ENCODE measurements around the gene MOB4.
A peak's percentile ranks its signal among the peaks of the same experiment; 100 is the strongest.

Gene MOB4

GRCh38 chr2:197591339-197592072 lies 75.6 kb downstream of the MOB4 start:
- no peak for DNase-seq (ENCODE audit: low spot score)

GRCh38 chr2:197596766-197597165 lies 80.9 kb downstream of the MOB4 start:
- no peak for DNase-seq (ENCODE audit: low spot score)

GRCh38 chr2:197597166-197597565 lies 81.3 kb downstream of the MOB4 start:
- DNase-seq (ENCODE audit: low spot score), result no peak

GRCh38 chr2:197598450-197598849 lies 82.6 kb downstream of the MOB4 start:
- DNase-seq (ENCODE audit: low spot score), result no peak

- DNase-seq (ENCODE audit: low spot score), result peak; percentile 47
Measured at GRCh38 chr2:197599285-197599965, 83.6 kb downstream of the MOB4 start.

- DNase-seq (ENCODE audit: low spot score), result no peak
Measured at GRCh38 chr2:197600306-197600705, 84.4 kb downstream of the MOB4 start.

GRCh38 chr2:197601726-197602125 lies 85.9 kb downstream of the MOB4 start:
- no peak for DNase-seq (ENCODE audit: low spot score)

Data from AG08395 (cell line).